CD4-positive, alpha-beta T cell treated with Interleukin-1 beta for 1 hour (primary cell): Measurements from ENCODE around the gene GABRR2.
A peak's percentile ranks its signal among the peaks of the same experiment; 100 is the strongest.
"Not testable (repeated sequence)": the region's sequence is repeated elsewhere in the genome, so short reads cannot be mapped to it uniquely, and the experiment has no call there.

Source experiments
- DNase-seq, 2 donors: peaks; one replicate each; pipeline ENCODE4 v3.0.0-alpha.2; 2020 to 2022

The GABRR2 gene

DNA sequence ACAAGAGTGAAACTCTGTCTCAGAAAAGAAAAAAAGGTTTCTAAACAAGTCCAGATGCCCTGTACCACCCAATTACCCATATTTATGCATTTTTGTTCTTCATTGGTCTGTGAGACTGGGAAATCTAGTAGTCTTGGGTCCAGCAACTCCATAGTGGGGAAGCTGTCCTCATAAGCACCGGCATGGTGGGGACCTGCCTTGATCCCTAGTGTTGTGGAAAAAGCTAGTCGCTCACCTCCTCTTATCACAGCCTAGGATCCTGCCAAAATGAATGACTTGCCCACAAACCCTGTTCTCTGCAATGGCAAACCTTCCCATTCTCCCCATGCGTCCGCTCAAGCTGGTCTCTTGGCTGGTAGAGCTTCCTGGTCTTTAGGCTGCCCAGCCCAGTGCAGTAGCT is 59.7 kb downstream of the GABRR2 start:
- no peak for DNase-seq

DNA sequence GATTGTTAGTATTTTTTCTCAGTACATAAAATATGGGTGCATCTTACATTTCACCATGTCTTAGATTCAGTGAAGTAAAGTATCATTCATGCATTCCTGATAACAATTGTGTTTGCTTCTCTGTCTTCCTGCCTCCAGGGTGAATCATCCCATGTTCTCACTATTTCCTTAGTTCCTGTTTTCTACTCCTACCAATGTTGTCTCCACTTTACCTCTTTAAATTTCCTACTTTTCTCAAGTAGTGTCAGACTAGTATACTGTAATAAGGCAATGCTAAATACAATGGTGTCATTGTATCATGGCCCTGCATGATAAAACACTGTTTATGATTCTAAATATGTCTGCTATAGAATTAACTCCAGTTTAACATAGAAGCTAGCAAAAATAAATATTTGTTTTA is 60.5 kb downstream of the GABRR2 start:
- no peak for DNase-seq

DNA sequence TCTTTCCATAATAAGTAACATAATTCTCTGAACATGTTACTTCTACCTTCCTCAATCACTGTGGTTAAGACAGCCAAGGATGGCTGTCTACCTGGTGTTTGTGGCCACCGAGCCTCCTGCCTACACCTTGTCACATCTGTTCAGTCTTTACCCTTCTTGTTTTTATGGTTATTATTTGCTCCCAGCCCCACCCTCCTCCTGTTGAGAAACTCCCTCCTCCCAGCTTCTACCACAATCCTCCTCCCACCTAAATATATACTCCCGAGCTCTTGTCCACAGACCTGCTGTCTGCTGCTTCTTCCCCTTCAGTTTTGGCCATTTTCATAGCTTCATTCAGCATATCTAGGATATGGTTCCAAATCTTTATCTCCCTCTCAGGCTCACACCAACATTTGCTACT is 62.2 kb downstream of the GABRR2 start:
- DNase-seq, result no peak

DNA sequence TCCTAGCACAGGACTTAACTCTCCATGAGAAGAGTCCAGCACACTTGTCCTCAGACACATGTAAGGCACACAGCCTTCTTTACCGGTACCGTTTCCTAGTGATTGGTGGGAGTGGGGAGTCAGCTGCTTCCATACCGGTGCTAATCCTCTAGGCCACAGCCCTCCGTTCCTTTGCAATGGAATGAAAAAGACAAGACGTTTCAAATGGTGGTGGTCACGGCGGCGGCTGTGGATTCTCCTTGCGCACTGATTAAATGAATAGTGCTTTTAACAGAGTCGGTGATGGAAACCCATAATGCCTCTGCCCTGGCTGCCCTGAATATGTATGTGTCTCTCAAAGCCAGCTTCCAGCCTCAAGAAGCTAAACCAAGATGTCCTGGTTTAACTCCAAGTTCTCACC is 63.1 kb downstream of the GABRR2 start:
- no peak for DNase-seq

DNA sequence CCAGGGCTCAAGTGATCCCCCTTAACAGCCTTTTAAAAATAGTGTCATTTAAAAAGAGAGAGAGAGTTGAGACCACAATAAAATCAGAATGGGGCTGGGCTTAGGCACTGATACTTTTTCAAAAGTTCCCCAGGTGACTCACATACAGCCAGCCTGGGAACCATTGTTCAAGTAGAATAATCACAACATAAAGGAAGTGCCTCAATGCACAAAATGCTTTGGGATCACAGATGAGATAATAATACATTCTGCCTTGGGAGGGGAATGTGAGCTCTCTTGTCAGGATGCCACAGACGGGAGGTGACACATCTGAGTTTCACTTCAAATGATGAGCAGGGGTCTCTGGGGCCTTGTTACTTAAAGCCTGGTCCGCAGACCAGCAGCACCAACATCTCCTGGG is 63.9 kb downstream of the GABRR2 start:
- no peak for DNase-seq

DNA sequence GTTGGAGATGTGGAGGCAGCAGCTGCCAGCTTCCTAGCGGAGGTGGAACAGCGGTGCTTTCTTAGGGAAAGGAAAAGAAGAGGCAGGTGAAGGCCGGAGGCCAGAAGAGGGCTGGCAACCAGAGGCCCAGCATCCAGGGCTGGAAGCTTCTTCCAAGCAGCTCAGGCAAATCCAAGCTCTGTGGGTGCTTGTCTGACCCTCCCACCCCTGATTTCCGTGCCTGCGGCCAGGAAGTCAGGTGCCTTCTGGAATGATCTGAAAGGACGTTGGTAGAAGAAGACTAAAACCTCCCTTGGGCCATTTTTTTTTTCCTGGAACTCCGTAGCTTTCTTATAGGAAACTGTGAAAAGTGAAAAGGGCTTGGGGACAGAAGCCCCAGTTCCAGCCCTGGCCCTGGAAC is 64.9 kb downstream of the GABRR2 start:
- no peak for DNase-seq

DNA sequence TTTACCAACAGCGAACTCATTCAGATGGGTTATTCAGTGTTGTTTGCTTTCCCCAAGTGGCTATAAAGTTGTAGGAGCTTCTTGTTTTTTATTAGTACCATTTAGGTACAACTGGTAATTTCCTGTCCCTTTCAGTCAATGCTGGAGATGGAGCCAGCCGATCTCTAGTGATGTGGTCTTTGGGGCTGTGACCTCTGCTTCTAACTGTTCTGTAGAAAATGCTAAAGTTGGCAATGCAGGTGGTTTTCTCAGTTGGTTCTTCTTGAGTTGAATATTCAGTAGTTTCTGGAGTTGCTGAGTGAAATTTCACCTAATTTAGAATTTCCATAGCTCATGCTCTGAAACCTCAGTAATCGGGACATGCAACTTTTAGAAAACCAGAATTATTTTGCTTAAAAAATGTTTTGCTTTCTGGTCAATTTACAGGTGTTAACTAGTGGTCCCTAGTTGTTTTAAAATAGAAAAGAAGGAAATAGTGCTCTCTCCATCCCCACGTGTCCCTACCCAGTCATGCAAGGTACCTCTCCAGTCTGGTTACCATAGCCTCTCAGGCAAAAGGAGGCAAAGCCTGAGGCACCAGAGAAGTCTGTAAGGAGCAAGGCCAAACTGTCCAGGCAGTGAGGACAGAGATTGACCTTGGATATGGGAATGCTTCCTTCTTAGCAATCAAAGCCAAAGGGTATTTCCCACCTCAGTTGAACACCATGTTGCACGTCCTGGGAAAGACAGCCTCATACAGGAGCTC is 70.7 kb downstream of the GABRR2 start:
- DNase-seq, result no peak

DNA sequence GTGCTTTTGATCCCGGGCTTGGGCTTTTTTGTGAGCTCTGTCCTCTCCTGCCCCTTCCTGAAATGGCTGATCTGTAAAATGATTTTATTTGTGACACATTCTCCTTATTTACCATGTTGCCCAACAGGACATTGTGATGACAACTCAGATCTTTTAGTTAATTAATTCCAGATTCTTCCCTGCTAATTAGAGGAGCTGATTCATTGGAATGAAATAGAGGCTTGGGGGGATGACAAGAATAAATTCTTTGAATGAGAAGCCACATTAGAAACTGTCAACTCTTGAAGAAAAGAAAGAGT is 71.8 kb downstream of the GABRR2 start:
- DNase-seq, result no peak

DNA sequence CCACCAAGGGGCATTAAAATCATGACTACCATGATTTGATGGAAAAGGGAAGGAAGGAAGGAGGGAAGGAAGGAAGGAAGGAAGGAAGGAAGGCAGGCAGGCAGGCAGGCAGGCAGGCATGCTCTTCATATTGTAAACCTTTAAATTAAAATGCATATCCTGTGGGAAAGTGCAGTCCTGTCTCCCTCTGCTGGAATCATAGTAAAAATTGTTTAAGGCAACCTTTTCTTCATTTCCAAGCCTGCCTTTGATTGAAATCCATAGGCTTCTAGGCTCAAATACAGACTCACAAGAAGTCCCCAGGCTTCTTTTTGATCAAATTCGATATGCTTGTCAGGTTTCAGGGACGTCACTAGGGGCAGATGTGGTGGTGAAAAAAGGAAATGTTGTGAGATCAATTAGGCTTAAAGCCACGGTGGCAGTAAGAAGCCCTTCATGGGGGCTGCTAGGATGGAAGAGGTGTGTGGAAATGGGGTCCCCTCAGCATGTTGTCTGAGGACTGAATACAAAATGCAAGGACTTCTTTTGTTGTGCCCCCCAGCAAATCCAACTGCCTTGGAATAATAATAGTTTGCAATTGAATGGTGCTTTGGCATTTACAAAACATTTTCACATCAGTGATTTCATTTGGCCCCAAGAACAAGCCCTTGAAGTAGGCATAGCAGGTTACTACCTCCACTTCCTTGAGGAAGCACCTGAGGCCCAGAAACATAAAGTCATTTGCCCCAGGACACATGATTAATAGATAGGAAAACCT is 72.3 kb downstream of the GABRR2 start:
- peak in 1 of 2 donors; percentile 35 for DNase-seq

DNA sequence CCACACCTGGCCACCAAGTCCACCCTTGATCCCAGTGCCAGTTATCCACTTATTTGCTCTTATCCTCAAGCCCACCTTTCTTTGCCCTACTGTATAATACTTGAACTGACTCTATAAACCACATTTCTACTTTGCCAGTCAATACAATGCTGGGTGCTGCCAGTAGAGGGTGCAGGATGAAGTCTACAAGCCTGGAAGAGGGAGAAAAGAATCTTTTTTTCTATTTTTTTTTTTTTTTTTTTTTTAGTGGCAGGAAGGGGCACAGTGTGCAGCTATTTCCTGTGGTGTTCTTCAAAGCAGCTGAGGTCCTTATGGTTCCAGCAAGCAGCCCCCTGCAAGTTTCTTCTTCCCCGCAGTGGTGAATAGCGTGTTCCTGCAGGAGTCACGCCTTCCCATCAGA is 75.8 kb downstream of the GABRR2 start:
- DNase-seq, result peak; percentile 23 to 44

DNA sequence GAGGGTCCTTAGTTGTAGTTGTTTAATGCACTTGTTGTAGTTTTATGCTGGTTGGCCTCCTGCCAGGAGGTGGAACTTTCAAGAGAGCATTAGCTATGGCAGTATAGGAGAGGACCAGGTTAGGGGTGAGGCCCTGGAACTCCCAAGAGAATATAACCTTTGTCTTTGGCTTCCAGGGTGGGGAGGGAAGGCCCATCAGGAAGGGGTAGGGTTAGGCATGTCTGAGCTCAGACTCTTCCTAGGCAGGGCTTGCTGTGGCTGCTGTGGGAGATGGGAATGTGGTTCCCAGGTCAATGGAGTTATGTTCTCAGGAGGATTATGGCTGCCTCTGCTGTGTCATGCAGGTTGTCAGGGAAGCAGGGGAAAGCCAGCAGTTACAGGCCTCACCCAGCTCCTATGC is 77.9 kb downstream of the GABRR2 start:
- DNase-seq, result no peak

DNA sequence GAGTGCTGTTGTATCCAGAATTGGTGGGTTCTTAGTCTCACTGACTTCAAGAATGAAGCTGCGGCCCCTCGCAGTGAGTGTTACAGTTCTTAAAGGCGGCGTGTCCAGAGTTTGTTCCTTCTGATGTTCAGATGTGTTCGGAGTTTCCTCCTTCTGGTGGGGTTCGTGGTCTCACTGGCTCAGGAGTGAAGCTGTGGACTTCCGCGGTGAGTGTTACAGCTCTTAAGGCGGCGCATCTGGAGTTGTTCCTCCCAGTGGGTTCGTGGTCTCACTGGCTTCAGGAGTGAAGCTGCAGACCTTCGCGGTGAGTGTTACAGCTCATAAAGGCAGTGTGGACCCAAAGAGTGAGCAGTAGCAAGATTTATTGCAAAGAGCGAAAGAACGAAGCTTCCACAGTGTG is 81.5 kb downstream of the GABRR2 start:
- not testable (repeated sequence) for DNase-seq

DNA sequence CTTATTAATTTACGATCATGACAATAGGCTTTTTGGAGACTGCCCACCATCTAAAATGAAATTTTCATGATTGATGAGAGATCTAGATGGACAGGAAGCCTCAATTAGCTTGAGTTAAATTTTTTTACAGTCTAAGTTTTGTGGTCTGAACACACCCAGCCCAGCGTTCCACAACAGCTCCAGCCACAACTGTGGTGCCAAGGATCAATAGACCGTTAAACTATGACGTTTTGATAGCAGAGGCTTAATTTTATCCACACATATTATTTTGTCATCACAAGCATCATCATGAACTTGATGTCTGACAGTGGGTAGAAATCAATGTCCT is 92.4 kb downstream of the GABRR2 start:
- DNase-seq, result no peak

DNA sequence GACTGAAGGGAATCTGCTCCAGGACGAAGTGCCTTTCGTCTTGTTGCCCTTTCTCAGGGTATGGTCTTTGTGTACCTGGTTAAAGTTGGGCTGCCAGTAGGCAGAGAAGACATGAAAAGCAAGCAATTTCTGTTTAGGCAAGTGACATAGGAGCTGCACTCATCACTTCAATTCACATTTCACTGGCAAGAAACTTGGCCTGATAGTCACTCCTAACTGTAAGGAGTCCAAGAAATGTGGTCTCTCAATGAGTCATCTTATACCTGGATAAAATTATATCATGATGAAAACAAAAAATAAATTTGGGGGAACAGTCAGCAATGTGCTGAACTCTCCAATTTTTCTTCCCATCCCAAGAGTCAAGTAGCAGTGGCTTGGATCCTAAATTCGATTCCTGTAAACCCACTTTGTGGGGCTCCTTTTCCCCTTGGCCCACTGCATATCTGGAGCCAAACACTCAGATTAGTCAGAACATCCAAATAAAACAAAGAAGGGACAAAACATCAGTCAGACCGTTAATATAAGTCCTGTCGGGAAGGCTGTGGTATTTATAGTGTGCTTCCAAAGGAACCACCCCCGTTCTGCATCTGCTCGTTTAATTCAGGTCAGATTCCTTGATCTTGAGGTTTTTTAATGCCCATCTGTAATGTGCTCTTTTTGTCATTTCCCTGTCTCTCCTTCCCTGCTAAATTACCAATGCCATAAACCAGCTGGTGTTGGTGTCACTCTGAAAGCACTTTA is 93.0 kb downstream of the GABRR2 start:
- DNase-seq, result no peak

DNA sequence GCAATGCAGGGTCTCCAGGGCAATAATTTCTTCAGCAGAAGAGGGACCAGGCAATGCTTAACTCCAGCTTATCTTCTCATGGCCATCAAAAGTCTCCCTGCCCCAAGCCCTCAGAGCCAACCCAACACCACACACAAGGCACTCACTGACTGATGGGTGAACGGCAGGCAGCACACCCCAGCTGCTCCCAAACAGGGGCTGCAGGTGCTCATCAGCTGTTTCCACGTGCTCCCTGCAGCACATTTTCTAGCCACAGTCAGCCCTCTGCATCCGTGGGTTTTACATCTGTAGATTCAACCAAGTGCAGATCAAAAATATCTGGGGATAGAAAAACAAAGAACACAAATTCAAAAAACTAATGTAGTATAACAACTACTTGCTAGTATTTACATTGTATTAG is 94.0 kb downstream of the GABRR2 start:
- DNase-seq, result no peak

DNA sequence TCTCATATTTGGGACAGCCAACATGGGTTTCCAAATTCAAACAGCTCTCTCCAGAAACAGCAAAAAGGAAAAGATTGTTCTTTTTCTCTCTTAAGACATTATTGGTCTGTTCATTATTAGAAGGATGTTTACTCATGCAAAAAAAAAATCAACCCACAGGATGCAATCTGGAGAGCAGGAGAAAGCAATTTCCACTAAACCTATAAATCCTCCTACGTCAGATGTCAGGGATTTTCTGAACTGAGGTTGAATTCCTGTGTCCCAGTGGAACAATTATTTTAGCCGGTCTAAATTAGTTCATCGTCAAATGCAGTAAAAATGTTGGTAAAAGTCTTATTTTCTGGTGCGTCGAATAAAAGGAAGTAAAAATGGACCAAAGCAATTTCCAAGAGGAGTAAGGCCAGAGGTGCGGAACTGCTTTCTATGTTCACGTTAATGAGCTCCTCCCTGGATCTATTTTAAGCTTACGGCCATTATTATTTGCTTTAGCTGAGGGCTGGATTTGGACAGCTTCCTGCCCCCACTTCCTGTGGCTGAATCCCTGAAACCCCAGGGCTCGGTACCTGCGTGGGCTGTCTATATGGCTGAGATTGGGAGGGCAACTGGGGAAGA is 97.7 kb downstream of the GABRR2 start, which contains the start of gene GABRR1:
Gene GABRR1, minus strand, starts transcription at position 60 of the 612 bp plus-strand sequence. Its CDS starts 36 bp downstream, at position 24.
- DNase-seq, result no peak

DNA sequence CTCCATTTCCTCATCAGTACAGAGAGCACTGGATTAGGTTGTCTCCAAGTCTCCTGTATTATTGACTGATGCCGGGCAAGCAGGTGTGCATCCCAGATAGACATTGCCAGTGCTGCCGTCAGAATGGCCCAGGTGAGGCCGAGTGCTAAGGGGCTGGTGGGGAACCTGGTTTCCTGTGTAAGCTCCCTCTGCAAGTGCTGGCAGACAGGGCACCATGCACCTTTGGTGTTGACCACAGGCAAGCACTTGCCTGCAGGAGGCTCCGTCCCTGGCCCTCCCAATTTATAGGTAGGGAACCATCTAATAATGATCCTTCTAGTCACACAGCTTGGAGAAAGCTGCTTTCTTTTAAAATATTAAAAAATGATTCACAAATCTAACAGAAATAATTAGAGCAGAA is 98.7 kb downstream of the GABRR2 start:
- DNase-seq, result no peak

DNA sequence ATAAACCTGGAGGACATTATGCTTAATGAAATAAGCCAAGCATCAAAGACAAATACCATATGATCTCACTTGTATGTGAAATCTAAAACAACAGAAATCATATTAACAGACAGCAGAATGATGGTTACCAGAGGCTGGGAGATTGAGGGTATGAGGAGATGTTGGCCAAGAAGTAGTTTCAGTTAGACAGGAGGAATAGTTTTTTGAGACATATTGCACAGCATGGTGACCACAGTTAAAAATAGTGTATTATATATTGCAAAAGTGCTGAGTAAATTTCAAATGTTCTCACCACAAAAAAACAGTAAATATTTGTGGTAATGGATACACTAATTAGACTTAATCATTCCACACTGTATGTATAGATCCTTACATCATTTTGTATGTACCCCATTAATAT is 99.7 kb downstream of the GABRR2 start:
- DNase-seq, result no peak

DNA sequence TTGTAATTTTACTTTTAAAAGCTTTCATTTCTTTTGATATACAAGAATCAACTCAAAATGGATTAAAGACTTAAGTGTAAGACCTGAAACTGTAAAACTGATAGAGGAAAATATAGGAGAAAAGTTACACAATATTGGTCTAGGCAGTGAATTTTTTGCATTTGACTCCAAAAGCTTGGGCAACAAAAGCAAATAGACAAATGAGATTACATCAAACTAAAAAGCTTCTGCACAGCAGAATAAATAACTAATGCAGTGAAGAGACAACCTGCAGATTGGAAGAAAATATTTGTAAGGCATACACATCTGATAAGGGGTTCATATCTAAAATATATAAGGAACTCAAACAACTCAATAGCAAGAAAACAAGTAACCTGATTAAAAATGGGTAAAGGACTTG is 100.9 kb downstream of the GABRR2 start:
- no peak for DNase-seq

DNA sequence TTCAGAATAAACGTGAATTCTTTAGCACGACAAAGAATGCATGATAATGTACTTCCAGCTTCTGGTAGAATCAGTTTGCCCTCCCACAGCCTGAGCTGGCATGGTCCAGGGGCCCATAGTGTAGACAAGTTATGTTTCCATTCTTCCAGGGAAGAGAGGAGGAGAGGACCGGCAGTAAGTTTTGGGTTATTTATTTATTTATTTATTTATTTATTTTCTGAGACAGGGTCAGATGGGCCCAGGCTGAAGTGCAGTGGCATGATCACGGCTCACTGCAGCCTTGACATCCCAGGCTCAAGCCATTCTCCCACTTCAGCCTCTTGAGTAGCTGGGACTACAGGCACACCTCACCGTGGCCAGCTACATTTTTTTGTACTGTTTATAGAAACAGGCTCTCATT is 102.6 kb downstream of the GABRR2 start:
- no peak for DNase-seq

DNA sequence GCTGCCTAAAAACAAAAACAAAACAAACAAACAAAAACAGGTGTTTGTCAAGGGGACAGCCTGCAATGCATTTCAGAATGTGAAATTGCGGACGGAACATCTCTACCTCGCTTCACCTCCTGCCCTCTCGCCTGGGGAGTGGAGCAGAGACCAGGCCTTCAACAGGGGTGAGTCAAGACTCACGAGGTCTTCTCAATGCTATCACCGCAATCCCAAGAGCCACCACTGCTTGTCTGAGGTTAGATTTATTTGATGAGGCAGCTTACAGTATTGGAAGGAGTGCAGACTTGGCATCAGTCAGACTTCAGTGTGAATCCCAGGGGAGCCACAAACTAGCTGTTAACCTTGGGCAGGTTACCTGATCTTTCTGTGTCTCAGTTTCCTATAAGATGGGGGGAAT is 105.6 kb downstream of the GABRR2 start:
- DNase-seq, result no peak

DNA sequence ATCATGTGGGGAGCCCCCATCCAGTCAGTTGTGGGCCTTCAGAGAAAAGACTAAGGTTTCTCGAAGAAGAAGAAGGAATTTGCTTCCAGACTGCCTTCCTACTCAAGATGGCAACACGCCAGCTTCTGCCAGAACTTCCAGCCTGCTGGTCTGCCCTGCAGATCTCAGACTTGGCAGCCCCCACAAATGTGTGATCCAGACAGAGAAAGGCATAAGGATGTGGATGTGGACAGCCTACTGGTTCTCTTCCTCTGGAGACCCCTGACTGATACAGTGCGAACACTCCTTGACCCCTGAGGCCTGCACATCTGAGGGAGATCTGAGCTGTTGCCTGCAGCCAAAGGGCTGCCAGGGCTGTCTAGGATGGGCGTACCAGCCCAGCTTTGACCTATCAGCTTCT is 106.5 kb downstream of the GABRR2 start:
- no peak for DNase-seq
